Activated CD4-positive, alpha-beta memory T cell treated with anti-CD3 and anti-CD28 coated beads, Interleukin-2, amount 10 ng/mL, durations not matched to agents 7 days and 5 days (primary cell): ENCODE results near the gene PDE1C. TPM values are rescaled to one million over a fixed set of nuclear protein-coding genes. Genes with fewer than 3 reads are reported as not detected.

Experiments
- CTCF ChIA-PET: fragments of 350-600 bp; sonication (Branson Sonifier 250); formaldehyde crosslinking; loops from one replicate; lab custom pipeline; 2021; ENCODE audit warnings: antibody characterized with exemption, inconsistent platforms; lab: Charles Lee
- POLR2A ChIA-PET: fragments of 350-600 bp; sonication (Branson Sonifier 250); formaldehyde crosslinking; loops from one replicate; lab custom pipeline; 2021; ENCODE audit warnings: antibody characterized with exemption; lab: Charles Lee
- DNase-seq: peaks from one replicate; pipeline ENCODE4 v3.0.0-alpha.2; 2020
- H3K27ac Mint-ChIP-seq: one replicate; pipeline ENCODE4 v1.8.0; 2021; ENCODE audit warnings: mild to moderate bottlenecking, mixed read lengths
- H3K27me3 Mint-ChIP-seq: one replicate; pipeline ENCODE4 v1.8.0; 2021; ENCODE audit warnings: mixed read lengths
- H3K36me3 Mint-ChIP-seq: one replicate; pipeline ENCODE4 v1.8.0; 2021; ENCODE audit warnings: low read depth, mixed read lengths
- H3K4me1 Mint-ChIP-seq: one replicate; pipeline ENCODE4 v1.8.0; 2021; ENCODE audit warnings: mixed read lengths
- H3K4me3 Mint-ChIP-seq: one replicate; pipeline ENCODE4 v1.8.0; 2021; ENCODE audit warnings: mild to moderate bottlenecking, mixed read lengths
- H3K9me3 Mint-ChIP-seq: one replicate; pipeline ENCODE4 v1.8.0; 2021; ENCODE audit warnings: mixed read lengths
- total RNA-seq, 2 experiments: library from RNA; stranded (reverse); gene quantifications; one replicate each; pipeline ENCODE4 v1.2.3, GENCODE V29; 2021

The PDE1C gene
- total RNA-seq, 2 experiments from 2014 or later = not detected

- Mint-ChIP-seq H3K36me3 (no peaks in the 10 kb centered on the region), H3K4me3 (no peak overlapping the region), H3K9me3 (peaks cover 2% of the 10 kb centered on the region), H3K27ac (no peak overlapping the region), H3K4me1 (no peaks in the 10 kb centered on the region), H3K27me3 (no peaks in the 10 kb centered on the region)
- no peak for DNase-seq
- CTCF ChIA-PET = no interaction called here
- POLR2A ChIA-PET = no interaction called here
Measured at GRCh38 chr7:31957756-31958155, 112.5 kb downstream of the PDE1C start.

- H3K27me3 Mint-ChIP-seq = no peaks in the 10 kb centered on the region
- H3K4me1 Mint-ChIP-seq = no peaks in the 10 kb centered on the region
- no peaks in the 10 kb centered on the region for H3K36me3 Mint-ChIP-seq
- ChIA-PET CTCF (no interaction called here), POLR2A (no interaction called here)
- no peak overlapping the region for H3K4me3 Mint-ChIP-seq
- DNase-seq = no peak
- H3K9me3 Mint-ChIP-seq = peaks cover 2% of the 10 kb centered on the region
- H3K27ac Mint-ChIP-seq = no peak overlapping the region
Measured at GRCh38 chr7:31957090-31957720, 113.0 kb downstream of the PDE1C start.

DNA sequence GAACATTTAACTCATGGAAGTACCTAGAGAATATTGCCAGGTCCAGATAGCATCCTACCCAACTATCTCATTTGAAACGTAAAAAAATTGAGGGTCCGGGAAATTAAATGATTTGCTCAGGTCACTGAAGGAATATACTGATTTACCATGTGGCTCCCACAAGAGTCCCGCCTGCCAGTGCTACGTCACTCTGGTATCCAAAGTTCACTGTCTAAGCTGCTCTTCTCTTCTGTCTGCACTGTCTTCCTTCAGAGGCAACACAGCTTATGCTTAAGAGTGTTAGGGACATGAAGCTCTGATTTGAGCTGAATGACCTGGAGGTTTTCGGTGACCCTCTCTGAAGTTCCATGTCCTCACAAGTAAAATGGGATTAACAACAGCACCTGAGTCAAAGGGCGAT is 114.6 kb downstream of the PDE1C start:
- ChIA-PET POLR2A (no interaction called here), CTCF (no interaction called here)
- Mint-ChIP-seq H3K27me3 (no peaks in the 10 kb centered on the region), H3K27ac (no peak overlapping the region), H3K36me3 (no peaks in the 10 kb centered on the region), H3K9me3 (peaks cover 2% of the 10 kb centered on the region), H3K4me1 (no peaks in the 10 kb centered on the region), H3K4me3 (no peak overlapping the region)
- no peak for DNase-seq

GRCh38 chr7:31955021-31955420 is 115.2 kb downstream of the PDE1C start:
- no peak for DNase-seq
- H3K4me3 Mint-ChIP-seq = no peak overlapping the region
- no peak overlapping the region for H3K27ac Mint-ChIP-seq
- ChIA-PET POLR2A (no interaction called here), CTCF (no interaction called here)
- H3K27me3 Mint-ChIP-seq = no peaks in the 10 kb centered on the region
- H3K9me3 Mint-ChIP-seq = peaks cover 5% of the 10 kb centered on the region
- H3K36me3 Mint-ChIP-seq = no peaks in the 10 kb centered on the region
- peaks cover 2% of the 10 kb centered on the region for H3K4me1 Mint-ChIP-seq

DNA sequence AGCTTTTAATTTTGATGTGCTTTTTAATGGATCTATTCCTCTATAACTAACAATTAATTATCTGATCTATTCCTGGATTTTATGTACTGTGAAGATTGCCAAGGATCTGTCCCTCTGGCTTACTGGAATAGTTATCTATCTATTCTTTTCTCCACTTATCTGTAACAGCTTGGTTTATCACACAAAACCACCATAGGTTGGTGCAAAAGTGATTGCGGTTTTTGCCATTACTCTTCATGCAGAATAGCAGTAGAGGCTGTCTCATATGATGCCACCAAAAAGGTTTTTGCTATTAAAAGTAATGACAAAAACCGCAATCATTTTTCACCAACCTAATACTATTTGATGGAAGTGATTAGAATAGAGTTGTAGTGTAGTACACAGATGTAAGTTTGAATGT is 115.7 kb downstream of the PDE1C start:
- Mint-ChIP-seq H3K36me3 (no peaks in the 10 kb centered on the region), H3K27ac (no peak overlapping the region), H3K4me3 (no peak overlapping the region), H3K9me3 (peaks cover 5% of the 10 kb centered on the region), H3K27me3 (no peaks in the 10 kb centered on the region), H3K4me1 (peaks cover 2% of the 10 kb centered on the region)
- ChIA-PET CTCF (no interaction called here), POLR2A (no interaction called here)
- no peak for DNase-seq

DNA sequence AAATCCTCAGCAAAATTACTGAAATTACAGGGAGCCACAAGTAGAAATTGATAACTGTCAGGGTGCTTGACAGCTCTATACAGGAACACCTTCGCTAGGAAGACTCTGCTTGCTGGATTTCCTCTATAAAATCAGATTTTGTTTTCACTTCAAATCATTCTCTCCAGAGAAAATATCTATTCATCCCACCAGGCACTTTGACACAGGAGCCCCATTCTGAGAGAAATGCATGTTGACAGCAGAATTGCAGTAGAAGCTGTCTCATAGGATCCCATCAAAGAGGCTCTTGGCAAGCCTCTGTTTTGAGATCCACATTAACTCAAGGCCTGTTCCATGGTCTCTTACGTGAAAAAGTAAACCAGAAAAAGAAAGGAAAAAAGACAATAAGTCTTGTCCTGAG is 116.8 kb downstream of the PDE1C start:
- Mint-ChIP-seq H3K27ac (no peak overlapping the region), H3K4me1 (peaks cover 2% of the 10 kb centered on the region), H3K36me3 (no peaks in the 10 kb centered on the region), H3K4me3 (no peak overlapping the region), H3K9me3 (peaks cover 5% of the 10 kb centered on the region), H3K27me3 (no peaks in the 10 kb centered on the region)
- ChIA-PET CTCF (no interaction called here), POLR2A (no interaction called here)
- no peak for DNase-seq

- Mint-ChIP-seq H3K27ac (no peak overlapping the region), H3K4me3 (no peak overlapping the region), H3K9me3 (peaks cover 3% of the 10 kb centered on the region), H3K4me1 (peaks cover 2% of the 10 kb centered on the region), H3K36me3 (no peaks in the 10 kb centered on the region), H3K27me3 (no peaks in the 10 kb centered on the region)
- no peak for DNase-seq
- ChIA-PET CTCF (no interaction called here), POLR2A (no interaction called here)
Measured at GRCh38 chr7:31950091-31950755, 120.0 kb downstream of the PDE1C start.

DNA sequence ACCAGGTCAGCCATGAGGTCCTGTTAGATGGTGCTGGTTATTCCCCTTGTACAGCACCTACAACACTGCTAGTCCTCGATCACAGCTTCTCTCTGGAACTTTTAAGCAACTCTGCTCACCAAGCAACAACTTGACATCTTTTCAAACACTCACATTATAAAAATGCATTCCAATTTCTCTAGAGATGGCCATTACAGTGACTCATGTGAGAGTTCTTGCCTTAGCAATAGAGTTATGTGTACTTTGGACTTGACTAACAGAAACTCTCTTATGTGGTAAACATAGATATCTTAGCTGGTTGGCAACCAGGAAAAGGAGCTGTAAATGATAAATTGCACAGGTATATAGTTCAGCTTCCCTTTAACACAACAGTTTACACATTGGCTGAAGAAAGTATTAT is 122.2 kb downstream of the PDE1C start:
- H3K27me3 Mint-ChIP-seq = no peaks in the 10 kb centered on the region
- ChIA-PET CTCF (no interaction called here), POLR2A (no interaction called here)
- H3K36me3 Mint-ChIP-seq = no peaks in the 10 kb centered on the region
- H3K4me1 Mint-ChIP-seq = peaks cover 2% of the 10 kb centered on the region
- H3K9me3 Mint-ChIP-seq = peaks cover 3% of the 10 kb centered on the region
- H3K27ac Mint-ChIP-seq = no peak overlapping the region
- DNase-seq = no peak
- H3K4me3 Mint-ChIP-seq = no peak overlapping the region

DNA sequence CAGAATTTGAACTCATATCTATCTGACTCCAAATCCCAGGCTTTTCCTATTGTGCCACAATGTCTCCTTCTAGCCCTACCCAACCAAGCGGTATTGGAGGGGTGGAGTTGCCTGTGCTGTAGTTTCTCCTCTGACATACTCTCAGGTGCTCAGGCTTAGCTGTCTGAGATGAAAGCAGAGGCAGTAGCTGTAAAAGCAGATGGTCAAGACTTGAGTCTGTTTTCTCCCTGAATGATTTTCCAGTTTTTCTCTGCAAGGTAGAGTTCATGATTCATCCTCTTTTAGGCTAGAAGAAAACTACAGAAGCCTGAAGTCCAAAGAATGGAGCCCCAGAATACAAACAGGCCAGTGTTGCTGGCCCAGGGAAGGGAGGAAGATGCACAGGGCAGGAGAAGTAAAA is 130.0 kb downstream of the PDE1C start:
- ChIA-PET CTCF (no interaction called here), POLR2A (no interaction called here)
- Mint-ChIP-seq H3K9me3 (peaks cover 2% of the 10 kb centered on the region), H3K27me3 (no peaks in the 10 kb centered on the region), H3K36me3 (no peaks in the 10 kb centered on the region), H3K4me3 (no peak overlapping the region), H3K4me1 (no peaks in the 10 kb centered on the region), H3K27ac (no peak overlapping the region)
- DNase-seq = no peak

DNA sequence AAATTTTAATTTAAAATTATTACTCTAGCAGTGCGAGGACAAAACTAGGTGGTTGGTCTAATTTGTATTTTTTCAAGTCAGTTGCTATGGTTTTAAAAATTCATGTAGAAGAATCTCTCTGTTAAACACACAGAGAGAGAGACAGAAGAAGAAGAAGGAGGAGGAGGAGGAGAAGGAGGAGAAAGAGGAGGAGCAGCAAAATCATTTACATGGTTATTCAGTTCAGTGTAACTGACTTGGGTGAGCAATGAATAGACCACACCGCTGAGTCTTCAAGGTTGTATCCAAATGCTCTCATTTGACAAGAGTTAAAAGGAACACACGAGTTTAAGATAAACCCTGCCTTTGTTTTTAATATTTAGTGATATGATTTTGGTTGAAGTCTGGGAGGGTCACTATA is 131.1 kb downstream of the PDE1C start:
- no peaks in the 10 kb centered on the region for H3K4me1 Mint-ChIP-seq

GRCh38 chr7:31938650-31939049 is 131.6 kb downstream of the PDE1C start:
- Mint-ChIP-seq H3K27ac (no peak overlapping the region), H3K36me3 (no peaks in the 10 kb centered on the region), H3K4me3 (no peak overlapping the region), H3K27me3 (no peaks in the 10 kb centered on the region), H3K9me3 (peaks cover 2% of the 10 kb centered on the region), H3K4me1 (no peaks in the 10 kb centered on the region)
- POLR2A ChIA-PET = no interaction called here
- CTCF ChIA-PET = no interaction called here
- no peak for DNase-seq

More for the DNA sequence above, 131.1 kb downstream of the PDE1C start:
- Mint-ChIP-seq H3K9me3 (peaks cover 2% of the 10 kb centered on the region), H3K36me3 (no peaks in the 10 kb centered on the region), H3K27ac (no peak overlapping the region), H3K4me3 (no peak overlapping the region), H3K27me3 (no peaks in the 10 kb centered on the region)
- DNase-seq = no peak
- ChIA-PET POLR2A (no interaction called here), CTCF (no interaction called here)

GRCh38 chr7:31937982-31938381 is 132.2 kb downstream of the PDE1C start:
- no peaks in the 10 kb centered on the region for H3K36me3 Mint-ChIP-seq
- ChIA-PET CTCF (no interaction called here), POLR2A (no interaction called here)
- peaks cover 2% of the 10 kb centered on the region for H3K9me3 Mint-ChIP-seq
- no peak for DNase-seq
- no peak overlapping the region for H3K27ac Mint-ChIP-seq
- no peaks in the 10 kb centered on the region for H3K4me1 Mint-ChIP-seq
- H3K4me3 Mint-ChIP-seq = no peak overlapping the region
- no peaks in the 10 kb centered on the region for H3K27me3 Mint-ChIP-seq

DNA sequence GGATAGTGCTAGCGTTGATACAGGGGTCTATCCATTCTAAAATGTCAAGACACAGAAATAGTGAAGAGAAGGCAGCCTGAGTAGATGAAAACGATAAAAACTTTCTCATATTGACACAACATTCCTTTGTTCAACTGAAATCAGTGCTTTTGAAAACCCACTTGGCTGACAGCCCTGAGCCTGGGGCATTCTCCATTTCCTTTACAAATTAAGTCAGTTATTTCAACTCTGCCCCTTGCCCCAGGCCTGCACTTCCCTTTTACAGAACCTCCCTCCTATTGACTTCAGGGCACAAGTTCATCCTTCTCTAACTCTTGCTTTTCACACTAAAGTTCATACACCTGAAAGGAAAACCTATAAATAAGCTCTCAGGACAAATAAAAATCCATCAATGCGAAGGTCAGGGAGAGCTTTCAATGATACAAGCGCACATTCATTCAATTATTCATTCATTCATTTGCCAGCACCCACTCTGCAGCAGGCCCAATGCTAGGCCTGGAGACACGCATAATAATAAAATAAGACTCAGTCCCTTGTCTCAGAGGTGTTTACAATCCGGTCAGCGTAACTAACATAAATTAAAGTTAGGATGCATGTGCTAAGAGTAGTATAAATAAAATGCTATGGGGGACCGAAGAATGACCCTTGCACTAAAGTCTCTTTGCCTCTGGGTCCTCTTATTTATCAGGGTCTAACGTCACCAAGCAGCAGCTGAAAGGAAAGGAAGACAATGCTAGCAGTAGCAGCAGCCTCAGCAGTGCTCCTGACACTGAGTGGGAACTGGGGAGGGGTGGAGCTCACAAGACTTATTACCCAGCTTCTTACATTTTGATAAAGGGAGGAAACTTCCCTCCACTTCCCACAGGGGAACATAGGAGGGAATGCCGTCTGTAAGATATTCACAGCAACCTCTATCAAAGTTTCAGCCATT is 134.8 kb downstream of the PDE1C start:
- Mint-ChIP-seq H3K27me3 (no peaks in the 10 kb centered on the region), H3K27ac (no peak overlapping the region), H3K4me3 (no peak overlapping the region), H3K36me3 (no peaks in the 10 kb centered on the region), H3K9me3 (peaks cover 2% of the 10 kb centered on the region), H3K4me1 (no peaks in the 10 kb centered on the region)
- ChIA-PET CTCF (no interaction called here), POLR2A (no interaction called here)
- no peak for DNase-seq
